Measurements from ENCODE around the gene NDUFB8. TPM values are rescaled to one million over a fixed set of nuclear protein-coding genes. Genes with fewer than 3 reads are reported as not detected.

NDUFB8 gene
- total RNA-seq, 1 donor from 2014 or later: 124 TPM

- Mint-ChIP-seq H3K4me1 (peaks cover 38% of the 10 kb centered on the region), H3K36me3 (peaks cover 20% of the 10 kb centered on the region), H3K9me3 (no peaks in the 10 kb centered on the region), H3K27ac (no peak overlapping the region), H3K4me3 (no peak overlapping the region), H3K27me3 (ENCODE audit: insufficient read depth, low read depth) (peaks cover 11% of the 10 kb centered on the region)
- Histone ChIP-seq H3K36me3 (no peaks in the 10 kb centered on the region), H3K27ac (no peak overlapping the region), H3K4me2 (no peak overlapping the region), H3K9ac (no peak overlapping the region), H3F3A (ENCODE audit: low read depth) (no peaks in the 10 kb centered on the region), H3K27me3 (peaks cover 16% of the 10 kb centered on the region), H3K4me3 (no peak overlapping the region), H3K9me3 (ENCODE audit: low read depth) (no peaks in the 10 kb centered on the region), H2AFZ (replicated peaks) (no peak overlapping the region), H3K4me1 (peaks cover 20% of the 10 kb centered on the region), H4K20me1 (ENCODE audit: low read depth) (peaks cover 3% of the 10 kb centered on the region), H3K79me2 (ENCODE audit: low read depth) (no peaks in the 10 kb centered on the region)
- TF ChIP-seq CTCF (IDR thresholded peaks at IDR 0.05): no peak
- TF ChIP-seq EZH2 (IDR thresholded peaks at IDR 0.05): no peak
- no peak for TF ChIP-seq EZH2phosphoT487 (IDR thresholded peaks at IDR 0.05)
- no peak for DNase-seq (ENCODE audit: low spot score)
Observed at GRCh38 chr10:100509241-100509840, 20.3 kb downstream of the NDUFB8 start.

GRCh38 chr10:100508691-100509150, 20.9 kb downstream of the NDUFB8 start:
- H3K79me2 ChIP-seq (ENCODE audit: low read depth): no peaks in the 10 kb centered on the region
- Mint-ChIP-seq H3K27ac (peak overlapping the region; percentile 81), H3K4me1 (peaks cover 44% of the 10 kb centered on the region), H3K9me3 (no peaks in the 10 kb centered on the region), H3K36me3 (peaks cover 18% of the 10 kb centered on the region), H3K4me3 (peak overlapping the region; percentile 26), H3K27me3 (ENCODE audit: insufficient read depth, low read depth) (peaks cover 11% of the 10 kb centered on the region)
- no peaks in the 10 kb centered on the region for H3K9me3 ChIP-seq (ENCODE audit: low read depth)
- TF ChIP-seq CTCF (IDR thresholded peaks at IDR 0.05): peak; percentile 89
- TF ChIP-seq EZH2phosphoT487 (IDR thresholded peaks at IDR 0.05): no peak
- no peak for TF ChIP-seq EZH2 (IDR thresholded peaks at IDR 0.05)
- no peak overlapping the region for H3K4me3 ChIP-seq
- H2AFZ ChIP-seq (replicated peaks): no peak overlapping the region
- peaks cover 27% of the 10 kb centered on the region for H3K4me1 ChIP-seq
- DNase-seq (ENCODE audit: low spot score): peak; percentile 81
- no peak overlapping the region for H3K9ac ChIP-seq
- peaks cover 3% of the 10 kb centered on the region for H4K20me1 ChIP-seq (ENCODE audit: low read depth)
- peaks cover 16% of the 10 kb centered on the region for H3K27me3 ChIP-seq
- no peak overlapping the region for H3K27ac ChIP-seq
- no peak overlapping the region for H3K4me2 ChIP-seq
- H3F3A ChIP-seq (ENCODE audit: low read depth): no peaks in the 10 kb centered on the region
- H3K36me3 ChIP-seq: no peaks in the 10 kb centered on the region

GRCh38 chr10:100508266-100508665, 21.4 kb downstream of the NDUFB8 start:
- Histone ChIP-seq H3K27ac (no peak overlapping the region), H4K20me1 (ENCODE audit: low read depth) (peaks cover 3% of the 10 kb centered on the region), H3K9me3 (ENCODE audit: low read depth) (no peaks in the 10 kb centered on the region), H2AFZ (replicated peaks) (no peak overlapping the region), H3K4me2 (no peak overlapping the region), H3K79me2 (ENCODE audit: low read depth) (no peaks in the 10 kb centered on the region), H3F3A (ENCODE audit: low read depth) (no peaks in the 10 kb centered on the region), H3K27me3 (peaks cover 16% of the 10 kb centered on the region), H3K4me3 (no peak overlapping the region), H3K9ac (no peak overlapping the region), H3K4me1 (peaks cover 28% of the 10 kb centered on the region), H3K36me3 (no peaks in the 10 kb centered on the region)
- Mint-ChIP-seq H3K9me3 (no peaks in the 10 kb centered on the region), H3K4me1 (peaks cover 45% of the 10 kb centered on the region), H3K36me3 (peaks cover 18% of the 10 kb centered on the region), H3K27ac (peak overlapping the region; percentile 81), H3K27me3 (ENCODE audit: insufficient read depth, low read depth) (peaks cover 11% of the 10 kb centered on the region), H3K4me3 (no peak overlapping the region)
- no peak for TF ChIP-seq EZH2phosphoT487 (IDR thresholded peaks at IDR 0.05)
- DNase-seq (ENCODE audit: low spot score): no peak

GRCh38 chr10:100507357-100507732, 22.3 kb downstream of the NDUFB8 start:
- H3K9ac ChIP-seq: no peak overlapping the region
- H3K4me3 Mint-ChIP-seq: no peak overlapping the region
- peaks cover 20% of the 10 kb centered on the region for H3K36me3 Mint-ChIP-seq
- H3K79me2 ChIP-seq (ENCODE audit: low read depth): no peaks in the 10 kb centered on the region
- no peaks in the 10 kb centered on the region for H3K9me3 Mint-ChIP-seq
- peaks cover 37% of the 10 kb centered on the region for H3K4me1 ChIP-seq
- H3K4me3 ChIP-seq: no peak overlapping the region
- no peak overlapping the region for H3K27ac ChIP-seq
- H3K9me3 ChIP-seq (ENCODE audit: low read depth): no peaks in the 10 kb centered on the region
- no peak overlapping the region for H2AFZ ChIP-seq (replicated peaks)
- no peak for DNase-seq (ENCODE audit: low spot score)
- H3K36me3 ChIP-seq: no peaks in the 10 kb centered on the region
- H3F3A ChIP-seq (ENCODE audit: low read depth): peaks cover 9% of the 10 kb centered on the region
- peaks cover 3% of the 10 kb centered on the region for H4K20me1 ChIP-seq (ENCODE audit: low read depth)
- no peak overlapping the region for H3K27ac Mint-ChIP-seq
- TF ChIP-seq EZH2phosphoT487 (IDR thresholded peaks at IDR 0.05) (no peak), CTCF (IDR thresholded peaks at IDR 0.05) (no peak), EZH2 (IDR thresholded peaks at IDR 0.05) (no peak)
- peaks cover 16% of the 10 kb centered on the region for H3K27me3 ChIP-seq
- peaks cover 11% of the 10 kb centered on the region for H3K27me3 Mint-ChIP-seq (ENCODE audit: insufficient read depth, low read depth)
- peaks cover 54% of the 10 kb centered on the region for H3K4me1 Mint-ChIP-seq
- no peak overlapping the region for H3K4me2 ChIP-seq
